Measurements from ENCODE around the gene HEXD. TPM values are rescaled to one million over a fixed set of nuclear protein-coding genes. Genes with fewer than 3 reads are reported as not detected.

The HEXD gene
- total RNA-seq, 2 donors from 2014 or later = 76.1 to 145 TPM

DNA sequence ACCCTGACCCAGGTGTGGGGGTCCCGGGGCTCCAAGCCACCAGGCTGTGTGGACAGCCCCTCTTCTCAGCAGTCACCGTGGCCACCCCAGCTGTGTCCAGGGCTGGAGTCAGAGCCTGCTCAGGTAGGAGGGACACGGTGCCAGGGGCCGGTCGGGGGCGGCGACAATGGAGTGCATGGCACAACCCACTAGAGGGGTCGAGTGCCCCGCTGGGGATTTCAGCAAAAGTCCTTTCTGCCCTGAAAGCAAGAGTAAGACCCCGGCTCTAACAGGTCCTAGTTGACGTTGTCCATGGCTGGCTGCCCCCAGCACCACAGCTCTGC lies 35.3 kb upstream of the HEXD start:
- WGBS = 79% methylated on average over 11 of the region's 11 CpGs
- H3K27me3 ChIP-seq (replicated peaks; ENCODE audit: insufficient read depth) = peaks cover 7% of the 10 kb centered on the region

DNA sequence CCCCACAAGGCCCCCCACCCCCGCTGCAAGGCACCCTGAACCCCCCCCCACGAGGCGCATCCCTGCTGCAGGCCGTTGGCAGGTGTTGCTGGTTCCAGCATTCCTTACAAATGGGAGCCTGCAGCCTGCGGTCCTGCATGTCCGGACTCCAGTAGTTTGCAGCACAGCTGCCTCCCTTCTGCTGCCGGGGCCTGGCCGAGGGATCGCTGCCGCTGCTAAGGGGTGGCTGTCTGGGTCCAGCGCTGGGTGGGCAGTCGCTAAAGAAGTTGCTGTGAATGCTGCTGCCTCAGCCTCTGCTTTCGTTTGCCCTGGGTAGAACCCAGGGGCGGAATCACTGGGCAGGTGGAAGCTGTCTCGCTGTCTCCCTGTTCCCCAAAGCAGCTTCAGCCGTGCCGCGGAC lies 34.7 kb upstream of the HEXD start:
- no peaks in the 10 kb centered on the region for H3K9me3 ChIP-seq
- DNase-seq (ENCODE audit: low spot score) = no peak
- intact Hi-C loops (cut with DNase I) = no loop called here
- peaks cover 5% of the 10 kb centered on the region for H3K4me1 ChIP-seq (replicated peaks)
- H3K4me3 ChIP-seq = no peak overlapping the region
- 45% methylated on average over 14 of the region's 18 CpGs for WGBS
- TF ChIP-seq POLR2AphosphoS5 (IDR thresholded peaks at IDR 0.05) (no peak), POLR2A (IDR thresholded peaks at IDR 0.05) (no peak)
- TF ChIP-seq, protein P1, sequence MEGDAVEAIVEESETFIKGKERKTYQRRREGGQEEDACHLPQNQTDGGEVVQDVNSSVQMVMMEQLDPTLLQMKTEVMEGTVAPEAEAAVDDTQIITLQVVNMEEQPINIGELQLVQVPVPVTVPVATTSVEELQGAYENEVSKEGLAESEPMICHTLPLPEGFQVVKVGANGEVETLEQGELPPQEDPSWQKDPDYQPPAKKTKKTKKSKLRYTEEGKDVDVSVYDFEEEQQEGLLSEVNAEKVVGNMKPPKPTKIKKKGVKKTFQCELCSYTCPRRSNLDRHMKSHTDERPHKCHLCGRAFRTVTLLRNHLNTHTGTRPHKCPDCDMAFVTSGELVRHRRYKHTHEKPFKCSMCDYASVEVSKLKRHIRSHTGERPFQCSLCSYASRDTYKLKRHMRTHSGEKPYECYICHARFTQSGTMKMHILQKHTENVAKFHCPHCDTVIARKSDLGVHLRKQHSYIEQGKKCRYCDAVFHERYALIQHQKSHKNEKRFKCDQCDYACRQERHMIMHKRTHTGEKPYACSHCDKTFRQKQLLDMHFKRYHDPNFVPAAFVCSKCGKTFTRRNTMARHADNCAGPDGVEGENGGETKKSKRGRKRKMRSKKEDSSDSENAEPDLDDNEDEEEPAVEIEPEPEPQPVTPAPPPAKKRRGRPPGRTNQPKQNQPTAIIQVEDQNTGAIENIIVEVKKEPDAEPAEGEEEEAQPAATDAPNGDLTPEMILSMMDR (IDR thresholded peaks at IDR 0.05) = no peak
- no peaks in the 10 kb centered on the region for H3K36me3 ChIP-seq
- peaks cover 2% of the 10 kb centered on the region for H3K27me3 ChIP-seq (replicated peaks; ENCODE audit: insufficient read depth)
- no peak overlapping the region for H3K27ac ChIP-seq

More for the DNA sequence above, 35.3 kb upstream of the HEXD start:
- no peak overlapping the region for H3K4me3 ChIP-seq
- TF ChIP-seq POLR2AphosphoS5 (IDR thresholded peaks at IDR 0.05) (no peak), POLR2A (IDR thresholded peaks at IDR 0.05) (no peak)
- TF ChIP-seq, protein P1 (IDR thresholded peaks at IDR 0.05) = no peak
- no peaks in the 10 kb centered on the region for H3K36me3 ChIP-seq
- peaks cover 5% of the 10 kb centered on the region for H3K4me1 ChIP-seq (replicated peaks)
- H3K9me3 ChIP-seq = no peaks in the 10 kb centered on the region
- intact Hi-C loops (cut with DNase I) = no loop called here
- no peak for DNase-seq (ENCODE audit: low spot score)
- H3K27ac ChIP-seq = no peak overlapping the region

DNA sequence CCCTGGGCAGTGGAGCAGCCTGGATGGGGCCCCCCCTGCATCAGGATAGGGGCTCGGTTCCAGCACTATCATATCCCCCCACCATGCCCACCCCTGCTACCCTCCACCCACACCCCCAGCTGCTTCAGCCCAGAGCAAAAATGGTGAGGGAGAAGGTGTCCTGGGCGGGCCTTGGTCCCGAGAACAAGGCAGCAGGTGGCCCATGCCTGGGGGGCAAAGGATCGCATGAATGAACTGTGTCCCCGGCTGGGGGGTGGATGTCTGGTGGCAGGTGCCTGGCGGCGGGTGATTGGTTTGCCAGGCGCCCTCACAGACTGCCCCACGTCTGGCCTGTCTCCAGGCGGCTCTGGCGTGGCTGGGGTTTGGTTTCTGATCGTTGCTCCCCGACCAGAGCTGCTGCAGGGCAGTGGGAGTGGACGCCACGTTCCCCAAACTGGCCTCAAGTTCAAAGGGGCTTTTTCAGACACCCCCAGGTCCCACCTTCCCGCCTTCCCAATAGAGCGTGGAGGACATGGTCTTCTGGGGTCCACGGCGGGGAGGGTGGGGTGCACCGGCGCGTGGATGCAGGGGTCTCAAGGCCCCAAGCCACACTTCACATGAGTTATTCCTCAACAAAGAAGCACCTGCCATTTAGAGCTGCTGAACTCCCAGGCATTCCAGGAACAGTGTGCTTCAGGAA lies 34.0 kb upstream of the HEXD start:
- intact Hi-C loops (cut with DNase I) = no loop called here
- H3K4me1 ChIP-seq (replicated peaks) = peaks cover 5% of the 10 kb centered on the region
- peak overlapping the region in 1 of 2 donors; percentile 7 for H3K27ac ChIP-seq
- no peaks in the 10 kb centered on the region for H3K9me3 ChIP-seq
- TF ChIP-seq POLR2A (IDR thresholded peaks at IDR 0.05) (no peak), POLR2AphosphoS5 (IDR thresholded peaks at IDR 0.05) (no peak)
- TF ChIP-seq, protein P1 (IDR thresholded peaks at IDR 0.05) = no peak
- no peak overlapping the region for H3K4me3 ChIP-seq
- no peaks in the 10 kb centered on the region for H3K36me3 ChIP-seq
- DNase-seq (ENCODE audit: low spot score) = no peak
- H3K27me3 ChIP-seq (replicated peaks; ENCODE audit: insufficient read depth) = no peaks in the 10 kb centered on the region
- WGBS = 50% methylated on average over 22 of the region's 22 CpGs

DNA sequence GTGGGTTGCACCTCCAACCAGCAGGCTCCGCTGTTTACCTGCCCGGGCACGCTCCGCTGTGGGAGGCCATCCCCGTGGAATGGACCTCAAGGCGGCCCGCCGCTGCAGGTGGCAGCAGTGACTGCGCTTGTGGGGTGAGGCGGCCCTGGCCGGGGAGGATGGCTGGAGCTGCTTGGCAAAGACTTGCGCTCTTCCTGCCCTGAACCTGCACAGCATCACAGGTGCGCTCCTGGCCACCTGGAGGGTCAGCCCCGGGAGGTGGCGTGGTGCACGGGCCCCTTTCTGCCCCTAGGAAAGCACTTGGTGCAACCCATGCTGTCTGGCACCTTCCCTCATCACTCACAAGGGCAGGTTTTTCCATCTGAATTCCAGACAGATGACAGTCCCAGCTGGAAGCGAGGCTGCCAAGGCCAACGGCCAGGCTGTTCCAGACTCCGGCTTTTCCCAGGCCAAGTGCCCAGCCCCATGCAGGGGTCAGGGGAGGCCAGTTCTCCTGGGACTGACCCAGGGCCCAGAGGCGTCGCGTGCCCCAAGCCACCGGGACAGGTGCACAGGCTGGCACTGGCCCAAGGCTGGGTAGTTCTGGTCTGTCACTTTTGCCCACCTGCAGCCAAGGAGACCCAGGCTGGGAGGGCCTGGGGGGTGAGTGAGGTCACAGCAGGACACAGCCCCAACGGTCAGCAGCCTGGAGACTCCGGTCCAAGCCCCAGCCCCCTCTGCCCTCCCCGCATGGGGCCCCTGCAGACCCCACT lies 33.2 kb upstream of the HEXD start:
- Histone ChIP-seq H3K4me3 (no peak overlapping the region), H3K36me3 (no peaks in the 10 kb centered on the region), H3K27me3 (replicated peaks; ENCODE audit: insufficient read depth) (no peaks in the 10 kb centered on the region), H3K4me1 (replicated peaks) (peaks cover 5% of the 10 kb centered on the region), H3K27ac (peak overlapping the region in 1 of 2 donors; percentile 7), H3K9me3 (no peaks in the 10 kb centered on the region)
- peak; percentile 82 for DNase-seq (ENCODE audit: low spot score)
- WGBS = 40% methylated on average over 26 of the region's 26 CpGs
- intact Hi-C loops (cut with DNase I) = no loop called here
- no peak for TF ChIP-seq POLR2A (IDR thresholded peaks at IDR 0.05)
- TF ChIP-seq, protein P1 (IDR thresholded peaks at IDR 0.05) = peak in 2 of 4 experiments; percentile 62 to 66
- peak; percentile 87 for TF ChIP-seq POLR2AphosphoS5 (IDR thresholded peaks at IDR 0.05)
